HL-60 (cell line): ENCODE results near the gene TMED4.

Experiments
- DNase-seq, 2 experiments: peaks; one replicate each; pipeline ENCODE4 v3.0.0-alpha.2; 2010 to 2020; ENCODE audit warnings: low read depth in 1 of 2, low spot score in 1 of 2
- H3K27ac ChIP-seq: fragments of 250-450 bp; sonication (Bioruptor Pico); replicated peaks from 2 replicates; pipeline ENCODE4 v1.5.1; 2020; ENCODE audit warnings: mild to moderate bottlenecking, moderate library complexity
- H3K27me3 ChIP-seq: fragments of 250-450 bp; sonication (Bioruptor Pico); 2 replicates; pipeline ENCODE4 v1.5.1; 2021; ENCODE audit warnings: mild to moderate bottlenecking, moderate library complexity; ENCODE audit not compliant: insufficient read depth, poor library complexity, severe bottlenecking
- H3K4me3 ChIP-seq: replicated peaks from 2 replicates; pipeline ENCODE4 v1.5.1; 2011; ENCODE audit warnings: mild to moderate bottlenecking, control low read depth, low read length; ENCODE audit not compliant: insufficient read depth
- CTCF ChIP-seq: IDR thresholded peaks from one replicate; pipeline ENCODE4 v1.5.1; 2011; ENCODE audit warnings: low read length, control low read depth, inconsistent platforms; ENCODE audit not compliant: insufficient read depth
- GABPA ChIP-seq: IDR thresholded peaks from 2 replicates; pipeline ENCODE4 v1.6.1; 2012; ENCODE audit warnings: low read depth
- POLR2AphosphoS5 ChIP-seq: IDR thresholded peaks from 2 replicates; pipeline ENCODE4 v1.6.1; 2012; ENCODE audit warnings: low read depth
- SPI1 ChIP-seq: IDR thresholded peaks from 2 replicates; pipeline ENCODE4 v1.6.1; 2012; ENCODE audit warnings: low read depth, mild to moderate bottlenecking, borderline replicate concordance
- TF ChIP-seq, protein P1 (sequence below): IDR thresholded peaks from 2 replicates; pipeline ENCODE4 v1.6.1; 2012; ENCODE audit warnings: low read depth; ENCODE audit not compliant: insufficient replicate concordance

The TMED4 gene

DNA sequence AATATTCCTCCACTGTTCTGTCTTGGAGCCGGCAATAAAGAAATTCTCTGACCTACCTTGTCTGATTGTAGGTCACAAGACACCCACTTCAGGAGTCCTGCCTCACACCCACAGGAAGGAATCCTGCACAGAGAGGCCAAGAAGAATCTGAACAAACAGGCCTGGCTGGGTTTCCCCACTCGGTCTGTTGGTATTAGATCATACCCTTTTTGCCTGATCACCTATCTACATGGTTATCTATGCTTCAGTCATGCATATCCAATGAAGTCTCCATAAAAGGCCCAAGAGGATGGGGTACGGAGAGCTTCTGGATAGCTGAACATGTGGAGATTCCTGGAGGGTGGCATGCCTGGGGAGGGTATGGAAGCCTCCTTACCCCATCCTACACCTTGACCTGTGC is 36.7 kb upstream of the TMED4 start:
- no peak for TF ChIP-seq SPI1
- TF ChIP-seq, protein P1, sequence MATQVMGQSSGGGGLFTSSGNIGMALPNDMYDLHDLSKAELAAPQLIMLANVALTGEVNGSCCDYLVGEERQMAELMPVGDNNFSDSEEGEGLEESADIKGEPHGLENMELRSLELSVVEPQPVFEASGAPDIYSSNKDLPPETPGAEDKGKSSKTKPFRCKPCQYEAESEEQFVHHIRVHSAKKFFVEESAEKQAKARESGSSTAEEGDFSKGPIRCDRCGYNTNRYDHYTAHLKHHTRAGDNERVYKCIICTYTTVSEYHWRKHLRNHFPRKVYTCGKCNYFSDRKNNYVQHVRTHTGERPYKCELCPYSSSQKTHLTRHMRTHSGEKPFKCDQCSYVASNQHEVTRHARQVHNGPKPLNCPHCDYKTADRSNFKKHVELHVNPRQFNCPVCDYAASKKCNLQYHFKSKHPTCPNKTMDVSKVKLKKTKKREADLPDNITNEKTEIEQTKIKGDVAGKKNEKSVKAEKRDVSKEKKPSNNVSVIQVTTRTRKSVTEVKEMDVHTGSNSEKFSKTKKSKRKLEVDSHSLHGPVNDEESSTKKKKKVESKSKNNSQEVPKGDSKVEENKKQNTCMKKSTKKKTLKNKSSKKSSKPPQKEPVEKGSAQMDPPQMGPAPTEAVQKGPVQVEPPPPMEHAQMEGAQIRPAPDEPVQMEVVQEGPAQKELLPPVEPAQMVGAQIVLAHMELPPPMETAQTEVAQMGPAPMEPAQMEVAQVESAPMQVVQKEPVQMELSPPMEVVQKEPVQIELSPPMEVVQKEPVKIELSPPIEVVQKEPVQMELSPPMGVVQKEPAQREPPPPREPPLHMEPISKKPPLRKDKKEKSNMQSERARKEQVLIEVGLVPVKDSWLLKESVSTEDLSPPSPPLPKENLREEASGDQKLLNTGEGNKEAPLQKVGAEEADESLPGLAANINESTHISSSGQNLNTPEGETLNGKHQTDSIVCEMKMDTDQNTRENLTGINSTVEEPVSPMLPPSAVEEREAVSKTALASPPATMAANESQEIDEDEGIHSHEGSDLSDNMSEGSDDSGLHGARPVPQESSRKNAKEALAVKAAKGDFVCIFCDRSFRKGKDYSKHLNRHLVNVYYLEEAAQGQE, result no peak
- no peak for TF ChIP-seq POLR2AphosphoS5
- no peak for TF ChIP-seq GABPA
- Histone ChIP-seq H3K27ac (no peak overlapping the region), H3K4me3 (no peak overlapping the region), H3K27me3 (no peaks in the 10 kb centered on the region)
- no peak for DNase-seq

- Histone ChIP-seq H3K27ac (no peak overlapping the region), H3K4me3 (no peak overlapping the region)
Observed at GRCh38 chr7:44618045-44618444, 36.0 kb upstream of the TMED4 start.

GRCh38 chr7:44617225-44617890 is 35.3 kb upstream of the TMED4 start:
- TF ChIP-seq POLR2AphosphoS5 (no peak), GABPA (no peak)
- TF ChIP-seq, protein P1, result no peak
- no peaks in the 10 kb centered on the region for H3K27me3 ChIP-seq
- H3K4me3 ChIP-seq, result no peak overlapping the region
- H3K27ac ChIP-seq, result no peak overlapping the region
- DNase-seq, result no peak

More at GRCh38 chr7:44618045-44618444, 36.0 kb upstream of the TMED4 start:
- H3K27me3 ChIP-seq, result no peaks in the 10 kb centered on the region
- TF ChIP-seq CTCF, result no peak
- TF ChIP-seq GABPA, result no peak
- no peak for TF ChIP-seq POLR2AphosphoS5
- no peak for TF ChIP-seq SPI1
- TF ChIP-seq, protein P1, result no peak
- no peak for DNase-seq

DNA sequence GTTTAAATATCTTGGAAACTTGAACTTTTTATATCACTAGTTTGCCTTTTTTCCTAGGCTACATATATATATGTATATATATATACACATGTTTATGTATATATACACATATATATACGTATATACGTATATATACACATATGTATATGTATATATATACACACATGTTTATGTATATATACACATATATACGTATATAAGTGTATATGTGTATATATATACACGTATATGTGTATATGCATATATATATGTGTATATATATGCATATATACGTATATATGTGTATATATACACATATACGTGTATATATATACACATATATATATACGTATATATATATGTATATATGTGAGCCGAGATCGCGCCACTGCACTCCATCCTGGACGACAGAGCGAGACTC is 34.5 kb upstream of the TMED4 start:
- Histone ChIP-seq H3K4me3 (no peak overlapping the region), H3K27ac (no peak overlapping the region), H3K27me3 (no peaks in the 10 kb centered on the region)
- TF ChIP-seq GABPA, result no peak
- TF ChIP-seq, protein P1, result no peak
- no peak for TF ChIP-seq SPI1
- TF ChIP-seq POLR2AphosphoS5, result no peak
- TF ChIP-seq CTCF, result no peak
- DNase-seq, result no peak
